GM12878 (cell line): ENCODE data around the gene THADA. TPM values are rescaled to one million over a fixed set of nuclear protein-coding genes. Genes with fewer than 3 reads are reported as not detected.
A peak's percentile ranks its signal among the peaks of the same experiment; 100 is the strongest.

Experiments used
- ATF7 ChIP-seq: fragments of 450-650 bp; IDR thresholded peaks from 2 replicates; pipeline ENCODE4 v1.6.1; 2016; ENCODE audit warnings: low read depth, mild to moderate bottlenecking
- BACH1 ChIP-seq: fragments of 450-650 bp; IDR thresholded peaks from 2 replicates; pipeline ENCODE4 v1.6.1; 2017; ENCODE audit warnings: mild to moderate bottlenecking, borderline replicate concordance
- BCL11A ChIP-seq: IDR thresholded peaks from 2 replicates; pipeline ENCODE4 v1.6.1; 2011; ENCODE audit warnings: low read depth, low read length
- BMI1 ChIP-seq: fragments of 450-650 bp; IDR thresholded peaks from 2 replicates; pipeline ENCODE4 v1.6.1; 2016; ENCODE audit warnings: mild to moderate bottlenecking, moderate library complexity, borderline replicate concordance
- CBFB ChIP-seq: IDR thresholded peaks from 2 replicates; pipeline ENCODE4 v1.6.1; 2016; ENCODE audit warnings: antibody characterized with exemption, low read depth
- CHD1 ChIP-seq: IDR thresholded peaks from 2 replicates; pipeline ENCODE4 v1.6.1; 2012; ENCODE audit warnings: low read depth, low read length, improper control_type of control experiment
- E2F8 ChIP-seq: fragments of 450-650 bp; IDR thresholded peaks from 2 replicates; pipeline ENCODE4 v1.6.1; 2018; ENCODE audit warnings: mild to moderate bottlenecking, low read depth, moderate library complexity; ENCODE audit not compliant: partially characterized antibody
- EED ChIP-seq: sonication (generic); IDR thresholded peaks from 2 replicates; pipeline ENCODE4 v1.6.1; 2016; ENCODE audit warnings: antibody characterized with exemption, low read depth
- FOXK2 ChIP-seq: fragments of 450-650 bp; IDR thresholded peaks from 2 replicates; pipeline ENCODE4 v1.6.1; 2017; ENCODE audit warnings: mild to moderate bottlenecking, moderate library complexity
- HCFC1 ChIP-seq: fragments of 150-350 bp; IDR thresholded peaks from 2 replicates; pipeline ENCODE4 v1.6.1; 2014; ENCODE audit warnings: low read length
- MAX ChIP-seq: IDR thresholded peaks from 2 replicates; pipeline ENCODE4 v1.6.1; 2012; ENCODE audit warnings: low read depth, low read length, improper control_type of control experiment
- MTA3 ChIP-seq: IDR thresholded peaks from 2 replicates; pipeline ENCODE4 v1.6.1; 2012; ENCODE audit warnings: low read length, inconsistent platforms, borderline replicate concordance
- NFYB ChIP-seq: IDR thresholded peaks from 2 replicates; pipeline ENCODE4 v1.6.1; 2011; ENCODE audit warnings: low read depth, mild to moderate bottlenecking, low read length, improper control_type of control experiment, moderate library complexity; ENCODE audit not compliant: insufficient read depth
- NR2C2 ChIP-seq: IDR thresholded peaks from 2 replicates; pipeline ENCODE4 v1.6.1; 2011; ENCODE audit warnings: borderline replicate concordance, low read depth; ENCODE audit not compliant: control insufficient read depth, insufficient read length
- RAD51 ChIP-seq: fragments of 450-650 bp; IDR thresholded peaks from 2 replicates; pipeline ENCODE4 v1.6.1; 2016; ENCODE audit warnings: moderate library complexity, mild to moderate bottlenecking, inconsistent platforms
- RB1 ChIP-seq: fragments of 450-650 bp; formaldehyde crosslinking; IDR thresholded peaks from 2 replicates; pipeline ENCODE4 v1.6.1; 2017; ENCODE audit warnings: mild to moderate bottlenecking, borderline replicate concordance
- RELA ChIP-seq: fragments of 450-650 bp; IDR thresholded peaks from 2 replicates; pipeline ENCODE4 v1.8.0; 2014; ENCODE audit warnings: borderline replicate concordance; ENCODE audit not compliant: partially characterized antibody
- REST ChIP-seq: IDR thresholded peaks from 2 replicates; pipeline ENCODE4 v1.6.1; 2012; ENCODE audit warnings: mild to moderate bottlenecking, low read depth, low read length
- SKIL ChIP-seq: fragments of 450-650 bp; IDR thresholded peaks from 2 replicates; pipeline ENCODE4 v1.6.1; 2017; ENCODE audit warnings: mild to moderate bottlenecking, low read depth, inconsistent platforms; ENCODE audit not compliant: poor library complexity, severe bottlenecking
- SPI1 ChIP-seq: IDR thresholded peaks from 2 replicates; pipeline ENCODE4 v1.6.1; 2011; ENCODE audit warnings: low read depth, mild to moderate bottlenecking, low read length, moderate library complexity, borderline replicate concordance; ENCODE audit not compliant: insufficient read depth
- ZNF274 ChIP-seq: IDR thresholded peaks from one replicate; pipeline ENCODE4 v1.8.0; 2011; ENCODE audit not compliant: insufficient read length, insufficient read depth
- ZSCAN29 ChIP-seq: fragments of 450-650 bp; IDR thresholded peaks from 2 replicates; pipeline ENCODE4 v1.6.1; 2017; ENCODE audit warnings: mild to moderate bottlenecking, moderate library complexity
- polyA plus RNA-seq, 11 experiments: library from polyadenylated mRNA; depleted of rRNA in 4 of 11; unstranded in 6 of 11; stranded (reverse) in 5 of 11; fragments of >200 nt; fragmentation: Nextera tagmentation in 4 of 11; fragmentation: Illumina TruSeq in 1 of 11; extraction: Ambion mirVana in 4 of 11; extraction: Trizol in 1 of 11; gene quantifications; 1 replicate in 1 of 11; 2 replicates in 10 of 11; pipeline versions ENCODE4 v1.2.1 to v1.2.3, GENCODE V29; 2011 to 2016; ENCODE audit warnings: inconsistent platforms in 2 of 11, missing spikeins in 2 of 11, low read depth in 1 of 11
- total RNA-seq, 4 experiments: library from RNA; depleted of rRNA in 3 of 4; stranded (reverse); fragments of >200 nt in 3 of 4; fragmentation: Illumina TruSeq in 1 of 4; extraction: Trizol in 1 of 4; gene quantifications; 2 replicates each; pipeline versions ENCODE4 v1.2.1 to v1.2.3, GENCODE V29; 2013 to 2021

The THADA gene
- total and polyA plus RNA-seq, 10 of the 15 experiments (the other 5 are each of a cell fraction or from before 2014, with no cell fraction given) = 14.6 to 33.2 (median 23.2) TPM

- TF ChIP-seq FOXK2 = no peak
- TF ChIP-seq ATF7 = no peak
- TF ChIP-seq MTA3 = no peak
- TF ChIP-seq BMI1 = no peak
- no peak for TF ChIP-seq ZNF274
- no peak for TF ChIP-seq RELA
- TF ChIP-seq SPI1 = no peak
- TF ChIP-seq HCFC1 = no peak; the same call in 1 of the 2 replicates
- TF ChIP-seq RB1 = no peak
- TF ChIP-seq E2F8 = no peak
- no peak; the same call in 1 of the 2 replicates for TF ChIP-seq CHD1
- no peak for TF ChIP-seq REST
- TF ChIP-seq CBFB = no peak
- peak; percentile 21; the same call in 1 of the 2 replicates for TF ChIP-seq BACH1
- TF ChIP-seq SKIL = no peak
- TF ChIP-seq MAX = peak; percentile 55; the same call in 1 of the 2 replicates
- TF ChIP-seq RAD51 = no peak
- no peak for TF ChIP-seq NFYB
- no peak for TF ChIP-seq NR2C2
- TF ChIP-seq BCL11A = no peak
- peak; percentile 47 for TF ChIP-seq EED
- no peak for TF ChIP-seq ZSCAN29
Measured at GRCh38 chr2:43226955-43227829, 368.6 kb downstream of the THADA start (continued).
